Endothelial cell of umbilical vein (primary cell): ENCODE results near the gene CTDSPL. TPM values are rescaled to one million over a fixed set of nuclear protein-coding genes. Genes with fewer than 3 reads are reported as not detected.

Source experiments
- BruUV-seq: library from RNA; stranded (reverse); fragments of 400-500 nt; replicated peaks from 2 replicates; lab custom pipeline; 2021; lab: Mats Ljungman, UMichigan
- CTCF ChIA-PET: fragments of 300-600, 350-600 bp; sonication (Branson Sonifier 250); formaldehyde crosslinking; loops from one replicate; lab custom pipeline; 2021; ENCODE audit warnings: antibody characterized with exemption, inconsistent platforms; lab: Charles Lee
- POLR2A ChIA-PET: fragments of 300-600, 350-600 bp; sonication (Branson Sonifier 250); formaldehyde crosslinking; loops from one replicate; lab custom pipeline; 2021; ENCODE audit warnings: antibody characterized with exemption, inconsistent platforms; lab: Charles Lee
- DNase-seq: peaks from one replicate; pipeline ENCODE4 v3.0.0-alpha.2; 2011; ENCODE audit warnings: low read depth, low spot score
- FAIRE-seq: peaks from 2 replicates; lab custom pipeline; 2011; peaks lifted over from hg19 to GRCh38; lab: Jason Lieb, UNC
- H2AFZ ChIP-seq: 2 replicates; pipeline ENCODE4 v1.6.0; 2012; ENCODE audit warnings: low read depth, low read length, control low read depth, inconsistent platforms
- H3K27ac ChIP-seq: 2 replicates; pipeline ENCODE4 v1.5.1; 2011; ENCODE audit warnings: low read depth, mild to moderate bottlenecking, control low read depth, low read length, moderate library complexity; ENCODE audit not compliant: insufficient read depth
- H3K27me3 ChIP-seq, 2 experiments: 2 replicates each; pipeline versions ENCODE4 v1.6.0 to v1.6.1; 2011; ENCODE audit warnings: low read length in 2 of 2, mixed read lengths in 1 of 2; ENCODE audit not compliant: control insufficient read depth in 2 of 2, insufficient read depth in 2 of 2
- H3K36me3 ChIP-seq, 2 experiments: 2 replicates in 1 of 2; 3 replicates in 1 of 2; pipeline ENCODE4 v1.5.1; 2011; ENCODE audit warnings: low read length in 2 of 2, mild to moderate bottlenecking in 1 of 2, moderate library complexity in 1 of 2; ENCODE audit not compliant: control insufficient read depth in 2 of 2, insufficient read depth in 2 of 2; ENCODE audit errors: extremely low read depth in 1 of 2
- H3K4me1 ChIP-seq: 3 replicates; pipeline ENCODE4 v1.5.1; 2011; ENCODE audit warnings: mild to moderate bottlenecking, low read length; ENCODE audit not compliant: control insufficient read depth, insufficient read depth; ENCODE audit errors: extremely low read depth
- H3K4me2 ChIP-seq: 2 replicates; pipeline ENCODE4 v1.6.1; 2011; ENCODE audit warnings: low read length, control low read depth, mixed read lengths; ENCODE audit not compliant: insufficient read depth
- H3K4me3 ChIP-seq, 3 experiments: fragments of 200-600 bp in 1 of 3; sonication (generic), shearing (Covaris generic) in 1 of 3; replicated peaks in 1 of 3; 2 replicates each; pipeline ENCODE4 v1.5.1; 2011 to 2016; ENCODE audit warnings: control low read depth in 3 of 3, low read length in 3 of 3, mild to moderate bottlenecking in 2 of 3, inconsistent platforms in 1 of 3, low read depth in 1 of 3, moderate library complexity in 1 of 3; ENCODE audit not compliant: insufficient read depth in 1 of 3
- H3K79me2 ChIP-seq: 2 replicates; pipeline ENCODE4 v1.6.0; 2012; ENCODE audit warnings: low read length, inconsistent platforms; ENCODE audit not compliant: control insufficient read depth, insufficient read depth
- H3K9ac ChIP-seq: replicated peaks from 2 replicates; pipeline ENCODE3; 2011; ENCODE audit warnings: low read length, control low read depth; ENCODE audit not compliant: insufficient read depth; ENCODE audit errors: extremely low read depth
- H3K9me1 ChIP-seq: replicated peaks from 3 replicates; pipeline ENCODE4 v1.6.0; 2011; ENCODE audit warnings: mild to moderate bottlenecking, low read length; ENCODE audit not compliant: control insufficient read depth, insufficient read depth; ENCODE audit errors: extremely low read depth
- H3K9me3 ChIP-seq: replicated peaks from 2 replicates; pipeline ENCODE4 v1.5.1; 2012; ENCODE audit warnings: low read length, inconsistent platforms; ENCODE audit not compliant: control insufficient read depth, insufficient read depth
- H4K20me1 ChIP-seq: replicated peaks from 2 replicates; pipeline ENCODE3; 2011; ENCODE audit warnings: mild to moderate bottlenecking, low read length; ENCODE audit not compliant: control insufficient read depth, insufficient read depth; ENCODE audit errors: extremely low read depth
- EZH2 ChIP-seq: IDR thresholded peaks from 2 replicates; pipeline ENCODE4 v1.6.1; 2012; ENCODE audit warnings: borderline replicate concordance, low read depth, mild to moderate bottlenecking, moderate library complexity, low read length, inconsistent platforms; ENCODE audit not compliant: severe bottlenecking
- FOS ChIP-seq: IDR thresholded peaks from 2 replicates; pipeline ENCODE4 v1.6.1; 2011; ENCODE audit warnings: mild to moderate bottlenecking, low read length, moderate library complexity, borderline replicate concordance; ENCODE audit not compliant: insufficient read depth
- GATA2 ChIP-seq: IDR thresholded peaks from 2 replicates; pipeline ENCODE4 v1.7.0; 2011; ENCODE audit warnings: low read depth, mild to moderate bottlenecking, moderate library complexity, mixed read lengths, low read length; ENCODE audit not compliant: insufficient read length, insufficient read depth
- JUN ChIP-seq: IDR thresholded peaks from 2 replicates; pipeline ENCODE4 v1.6.1; 2011; ENCODE audit warnings: borderline replicate concordance, low read depth; ENCODE audit not compliant: insufficient read length, insufficient read depth
- MAX ChIP-seq: IDR thresholded peaks from 2 replicates; pipeline ENCODE4 v1.6.1; 2011; ENCODE audit not compliant: insufficient read depth, insufficient read length
- MYC ChIP-seq: IDR thresholded peaks from one replicate; pipeline ENCODE4 v1.6.1; 2011; ENCODE audit warnings: mild to moderate bottlenecking, low read depth, low read length
- POLR2A ChIP-seq: IDR thresholded peaks from 2 replicates; pipeline ENCODE4 v1.6.1; 2012; ENCODE audit warnings: low read depth, mild to moderate bottlenecking, control low read depth, low read length
- POLR2AphosphoS5 ChIP-seq: IDR thresholded peaks from 2 replicates; pipeline ENCODE4 v1.6.1; 2012; ENCODE audit warnings: low read depth, mild to moderate bottlenecking, control low read depth, low read length, moderate library complexity; ENCODE audit not compliant: insufficient read depth
- dilution Hi-C: fragments of 300-500 bp; cut with MboI; formaldehyde crosslinking; loops from one replicate; pipeline ENCODE4 v1.15.0; 2019; ENCODE audit warnings: low sequenced_read_pairs; ENCODE audit not compliant: extremely low pct_ligation_motif_present
- intact Hi-C: fragments of 100-400 bp; cut with micrococcal nuclease; formaldehyde crosslinking; loops from one replicate; pipeline ENCODE4 v1.10.0; 2022
- polyA plus RNA-seq, 4 experiments: library from polyadenylated mRNA; depleted of rRNA in 3 of 4; stranded (reverse) in 3 of 4; unstranded in 1 of 4; fragments of >200 nt; gene quantifications; 2 replicates each; pipeline versions ENCODE4 v1.2.1 to v1.2.3, GENCODE V29; 2011 to 2012; ENCODE audit warnings: missing spikeins in 1 of 4
- total RNA-seq: library from RNA; stranded (reverse); gene quantifications from 2 replicates; pipeline ENCODE4 v1.2.3, GENCODE V29; 2021
- TF ChIP-seq, protein P1 (sequence below), 2 donors: IDR thresholded peaks; 1 replicate in 1 of 2; 2 replicates in 1 of 2; pipeline ENCODE4 v1.5.1; 2011; ENCODE audit warnings: low read length in 2 of 2, mild to moderate bottlenecking in 2 of 2, moderate library complexity in 2 of 2, control low read depth in 1 of 2, inconsistent platforms in 1 of 2, low read depth in 1 of 2; ENCODE audit not compliant: insufficient read depth in 1 of 2; ENCODE audit errors: extremely low read depth in 1 of 2

Gene CTDSPL
- total and polyA plus RNA-seq, 2 donors (not counting 3 experiments of a cell fraction or from before 2014, with no cell fraction given) = 30.1 to 43.2 TPM

DNA sequence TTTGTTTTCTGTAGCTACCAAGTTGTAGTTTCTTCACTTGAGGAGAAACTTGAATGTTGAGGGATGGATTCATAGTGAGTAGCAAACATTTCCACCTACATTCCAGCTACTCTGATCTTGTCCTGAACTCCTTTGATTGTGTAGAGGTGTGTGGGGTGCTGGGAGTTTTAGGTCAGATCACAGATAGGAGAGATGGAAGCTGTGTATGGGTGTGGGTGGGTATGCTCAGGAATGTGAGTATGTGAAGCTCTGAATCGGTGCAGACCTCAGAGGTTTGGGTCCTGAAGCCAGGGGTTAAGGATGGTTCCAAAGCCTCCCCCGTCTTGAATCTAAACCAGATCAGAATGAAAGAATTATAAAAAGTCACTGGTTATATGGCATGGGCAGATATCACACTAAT is 76.3 kb downstream of the CTDSPL start:
- Histone ChIP-seq H3K4me3 (no peak overlapping the region), H3K9me1 (no peaks in the 10 kb centered on the region), H3K9ac (no peak overlapping the region), H3K4me1 (peaks cover 33% of the 10 kb centered on the region), H4K20me1 (no peaks in the 10 kb centered on the region), H3K9me3 (no peaks in the 10 kb centered on the region), H2AFZ (no peak overlapping the region), H3K27ac (no peak overlapping the region), H3K79me2 (no peaks in the 10 kb centered on the region), H3K4me2 (no peak overlapping the region), H3K27me3 (no peaks in the 10 kb centered on the region), H3K36me3 (no peaks in the 10 kb centered on the region)
- dilution Hi-C loops = no loop called here
- TF ChIP-seq GATA2 = no peak
- TF ChIP-seq EZH2 = no peak
- no peak for TF ChIP-seq POLR2AphosphoS5
- no peak for TF ChIP-seq MAX
- no peak for TF ChIP-seq POLR2A
- no peak for TF ChIP-seq JUN
- no peak for TF ChIP-seq MYC
- TF ChIP-seq, protein P1, sequence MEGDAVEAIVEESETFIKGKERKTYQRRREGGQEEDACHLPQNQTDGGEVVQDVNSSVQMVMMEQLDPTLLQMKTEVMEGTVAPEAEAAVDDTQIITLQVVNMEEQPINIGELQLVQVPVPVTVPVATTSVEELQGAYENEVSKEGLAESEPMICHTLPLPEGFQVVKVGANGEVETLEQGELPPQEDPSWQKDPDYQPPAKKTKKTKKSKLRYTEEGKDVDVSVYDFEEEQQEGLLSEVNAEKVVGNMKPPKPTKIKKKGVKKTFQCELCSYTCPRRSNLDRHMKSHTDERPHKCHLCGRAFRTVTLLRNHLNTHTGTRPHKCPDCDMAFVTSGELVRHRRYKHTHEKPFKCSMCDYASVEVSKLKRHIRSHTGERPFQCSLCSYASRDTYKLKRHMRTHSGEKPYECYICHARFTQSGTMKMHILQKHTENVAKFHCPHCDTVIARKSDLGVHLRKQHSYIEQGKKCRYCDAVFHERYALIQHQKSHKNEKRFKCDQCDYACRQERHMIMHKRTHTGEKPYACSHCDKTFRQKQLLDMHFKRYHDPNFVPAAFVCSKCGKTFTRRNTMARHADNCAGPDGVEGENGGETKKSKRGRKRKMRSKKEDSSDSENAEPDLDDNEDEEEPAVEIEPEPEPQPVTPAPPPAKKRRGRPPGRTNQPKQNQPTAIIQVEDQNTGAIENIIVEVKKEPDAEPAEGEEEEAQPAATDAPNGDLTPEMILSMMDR (IDR thresholded peaks at IDR 0.05; ENCODE audit: extremely low read depth in 1 of 2, insufficient read depth in 1 of 2, low read depth in 1 of 2, low read length in 2 of 2) = no peak
- no peak for TF ChIP-seq FOS
- CTCF ChIA-PET = interaction anchor here (1.2 to 5.7 kb wide), 3 partner anchors 24 to 70 kb away, joined by 3 to 38 read pairs (median 4); no protein-coding TSS in a partner anchor
- POLR2A ChIA-PET = no interaction called here
- DNase-seq = no peak
- BruUV-seq = no TSS peak
- intact Hi-C loops = loop anchor here (5.0 kb wide), 1 partner anchor 46 kb away; no protein-coding TSS in a partner anchor
- FAIRE-seq = no peak
